Measurements from ENCODE around the gene FAM171A2. TPM values are rescaled to one million over a fixed set of nuclear protein-coding genes. Genes with fewer than 3 reads are reported as not detected.

FAM171A2 gene
- total and polyA plus RNA-seq, 4 donors = 0.08 to 1.1 (median 0.18) TPM; not detected in 1

DNA sequence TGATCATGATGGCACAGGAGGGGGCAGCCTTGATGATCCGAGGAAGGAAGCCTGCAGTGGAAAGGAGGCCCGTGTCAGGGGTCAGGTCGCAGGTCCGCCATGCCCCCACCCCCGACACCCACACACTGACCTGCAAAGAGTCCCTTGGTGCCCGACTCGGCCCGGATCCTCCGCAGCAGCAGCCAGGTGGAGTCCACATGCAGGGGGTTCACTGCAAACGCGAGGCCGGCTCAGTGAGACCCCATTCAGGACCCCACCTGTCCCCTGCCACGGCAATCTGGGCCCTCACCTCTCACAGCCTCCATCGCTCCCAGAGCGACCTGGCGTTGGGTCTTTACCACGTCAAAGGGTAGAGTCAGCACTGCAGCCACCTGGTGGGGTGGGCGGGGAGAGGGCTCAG, 43.6 kb downstream of the FAM171A2 start (continued):
- no peak for TF ChIP-seq CTCF (IDR thresholded peaks at IDR 0.05; ENCODE audit: low read depth, low read length, missing input control)
- TF ChIP-seq EGR1 (IDR thresholded peaks at IDR 0.05; ENCODE audit: low read depth in 2 of 2) = no peak

DNA sequence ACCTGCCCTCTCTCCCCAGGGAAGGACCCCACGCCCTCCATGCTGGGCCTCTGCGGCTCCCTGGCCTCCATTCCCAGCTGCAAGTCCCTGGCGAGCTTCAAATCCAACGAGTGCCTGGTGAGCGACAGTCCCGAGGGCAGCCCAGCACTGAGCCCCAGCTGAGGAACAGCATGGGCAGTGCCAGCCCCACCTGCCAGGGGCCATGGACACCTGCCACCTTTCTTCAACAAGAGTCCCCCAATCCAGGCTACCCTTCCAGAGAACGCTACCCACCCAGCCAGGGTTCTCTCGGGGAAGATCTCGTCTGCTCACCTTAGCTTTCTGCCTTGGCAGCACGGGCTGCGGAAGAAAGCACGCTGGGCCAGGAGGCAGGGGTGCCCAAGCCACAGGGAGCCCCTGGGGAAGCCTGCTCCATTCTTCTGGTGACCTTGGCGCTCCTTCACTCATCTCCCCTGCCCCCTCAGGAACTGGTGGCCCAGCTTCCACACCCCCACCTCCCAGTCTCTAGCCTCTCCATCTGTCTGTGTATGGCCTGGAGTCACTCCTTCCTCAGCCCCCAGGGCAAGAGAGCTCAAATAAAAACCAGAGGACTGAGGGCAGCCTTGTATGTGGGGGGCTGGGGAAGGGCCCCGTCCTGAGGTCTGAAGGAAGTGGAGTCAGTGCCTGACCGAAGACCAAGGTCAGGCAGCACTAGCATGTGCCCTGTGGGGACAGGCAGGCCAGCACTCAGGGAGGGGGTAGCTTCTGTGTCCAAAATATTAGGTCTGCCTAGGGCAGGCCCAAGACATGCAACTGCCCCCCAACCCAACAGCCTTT, 45.4 kb downstream of the FAM171A2 start:
- Histone ChIP-seq H3K27ac (ENCODE audit: low read depth in 1 of 2, low read length in 2 of 2) (no peak overlapping the region), H3K9me3 (ENCODE audit: control insufficient read depth in 4 of 4, low read length in 3 of 4) (no peaks in the 10 kb centered on the region), H3K36me3 (ENCODE audit: control insufficient read depth in 4 of 4, insufficient read depth in 3 of 4, low read depth in 1 of 4, low read length in 3 of 4) (peaks cover 2 to 28% (median 10%) of the 10 kb centered on the region in 4 donors), H3K9ac (ENCODE audit: low read depth in 1 of 2, low read length in 2 of 2) (no peak overlapping the region), H3K27me3 (ENCODE audit: control insufficient read depth in 4 of 4, insufficient read depth in 4 of 4, low read length in 3 of 4) (peaks cover 0 to 6% (median 3%) of the 10 kb centered on the region in 4 donors), H3K4me1 (ENCODE audit: control insufficient read depth in 4 of 4, insufficient read depth in 4 of 4, low read length in 3 of 4) (peaks cover 0 to 11% (median 5%) of the 10 kb centered on the region in 4 donors), H3K4me3 (ENCODE audit: low read depth in 1 of 3, low read length in 3 of 3) (no peak overlapping the region)
- no peak for TF ChIP-seq RAD21 (IDR thresholded peaks at IDR 0.05)
- no peak for TF ChIP-seq YY1 (IDR thresholded peaks at IDR 0.05)
- no peak for TF ChIP-seq GABPA (IDR thresholded peaks at IDR 0.05 in 1 of 2, conservative IDR thresholded peaks at IDR 0.05 in 1 of 2)
- no peak for TF ChIP-seq ATF3 (IDR thresholded peaks at IDR 0.05)
- TF ChIP-seq HNF4A (conservative IDR thresholded peaks at IDR 0.05) = no peak
- no peak for TF ChIP-seq FOXA1 (IDR thresholded peaks at IDR 0.05)
- TF ChIP-seq FOXA2 (IDR thresholded peaks at IDR 0.05) = no peak
- TF ChIP-seq RXRA (IDR thresholded peaks at IDR 0.05) = no peak
- no peak for TF ChIP-seq CTCF (IDR thresholded peaks at IDR 0.05; ENCODE audit: low read depth, low read length, missing input control)
- no peak for TF ChIP-seq EGR1 (IDR thresholded peaks at IDR 0.05; ENCODE audit: low read depth in 2 of 2)
- no peak for TF ChIP-seq NR2F2 (IDR thresholded peaks at IDR 0.05)
- no peak for TF ChIP-seq MAX (IDR thresholded peaks at IDR 0.05)
- no peak for TF ChIP-seq TAF1 (conservative IDR thresholded peaks at IDR 0.05)
- TF ChIP-seq JUND (IDR thresholded peaks at IDR 0.05) = no peak
- peak; percentile 37 for DNase-seq (ENCODE audit: low spot score)
- 85% methylated on average over 15 of the region's 15 CpGs for WGBS

GRCh38 chr17:44317545-44317944, 46.1 kb downstream of the FAM171A2 start:
- no peak overlapping the region for H3K27ac ChIP-seq (ENCODE audit: low read depth in 1 of 2, low read length in 2 of 2)
- TF ChIP-seq CTCF (IDR thresholded peaks at IDR 0.05; ENCODE audit: low read depth, low read length, missing input control) (no peak), RXRA (IDR thresholded peaks at IDR 0.05) (no peak), NR2F2 (IDR thresholded peaks at IDR 0.05) (no peak), EGR1 (IDR thresholded peaks at IDR 0.05; ENCODE audit: low read depth in 2 of 2) (no peak), TAF1 (conservative IDR thresholded peaks at IDR 0.05) (no peak), RAD21 (IDR thresholded peaks at IDR 0.05) (no peak), HNF4G (IDR thresholded peaks at IDR 0.05) (no peak), GABPA (IDR thresholded peaks at IDR 0.05 in 1 of 2, conservative IDR thresholded peaks at IDR 0.05 in 1 of 2) (no peak), YY1 (IDR thresholded peaks at IDR 0.05) (no peak), FOXA1 (IDR thresholded peaks at IDR 0.05) (no peak), SP1 (IDR thresholded peaks at IDR 0.05) (no peak), REST (IDR thresholded peaks at IDR 0.05) (no peak), MAX (IDR thresholded peaks at IDR 0.05) (no peak), HNF4A (conservative IDR thresholded peaks at IDR 0.05) (no peak)
- no peak for DNase-seq (ENCODE audit: low spot score)
- peaks cover 0 to 6% (median 2%) of the 10 kb centered on the region in 4 donors for H3K4me1 ChIP-seq (ENCODE audit: control insufficient read depth in 4 of 4, insufficient read depth in 4 of 4, low read length in 3 of 4)
- H3K4me3 ChIP-seq (ENCODE audit: low read depth in 1 of 3, low read length in 3 of 3) = no peak overlapping the region
- no peaks in the 10 kb centered on the region for H3K9me3 ChIP-seq (ENCODE audit: control insufficient read depth in 4 of 4, low read length in 3 of 4)
- 88% methylated on average over 6 of the region's 6 CpGs for WGBS
- peaks cover 2 to 28% (median 10%) of the 10 kb centered on the region in 4 donors for H3K36me3 ChIP-seq (ENCODE audit: control insufficient read depth in 4 of 4, insufficient read depth in 3 of 4, low read depth in 1 of 4, low read length in 3 of 4)
- H3K9ac ChIP-seq (ENCODE audit: low read depth in 1 of 2, low read length in 2 of 2) = no peak overlapping the region
- H3K27me3 ChIP-seq (ENCODE audit: control insufficient read depth in 4 of 4, insufficient read depth in 4 of 4, low read length in 3 of 4) = peaks cover 0 to 6% (median 3%) of the 10 kb centered on the region in 4 donors
